ENCODE measurements around the gene MPST.

The MPST gene

DNA sequence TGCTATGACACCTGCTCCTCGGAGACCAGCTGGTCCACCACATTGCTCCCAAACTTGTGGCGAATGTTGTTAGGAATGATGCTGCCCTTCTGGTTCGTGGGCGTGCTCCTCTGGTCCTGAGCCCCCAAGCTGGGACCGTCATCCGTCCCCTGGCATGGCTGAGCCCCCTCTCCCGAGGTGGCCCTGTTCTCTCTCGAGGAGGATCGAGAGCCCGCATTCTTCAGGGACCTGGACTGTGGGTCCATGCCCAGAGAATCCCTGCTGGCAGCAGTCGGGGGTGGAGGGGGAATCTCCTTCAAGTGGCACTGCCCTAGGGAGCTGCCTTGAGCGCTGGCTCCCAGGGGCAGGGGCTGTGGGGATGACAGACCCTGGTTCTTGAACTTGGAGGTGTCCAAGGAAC lies 17.7 kb upstream of the MPST start:
- H3K9ac ChIP-seq (ENCODE audit: low read depth, low read length, poor library complexity, severe bottlenecking), result no peak overlapping the region
- H3K4me2 ChIP-seq (ENCODE audit: low read depth, low read length, poor library complexity, severe bottlenecking), result no peak overlapping the region
- no peaks in the 10 kb centered on the region for H3K9me3 ChIP-seq (ENCODE audit: insufficient read depth, low read depth, low read length)
- TF ChIP-seq, protein P1, sequence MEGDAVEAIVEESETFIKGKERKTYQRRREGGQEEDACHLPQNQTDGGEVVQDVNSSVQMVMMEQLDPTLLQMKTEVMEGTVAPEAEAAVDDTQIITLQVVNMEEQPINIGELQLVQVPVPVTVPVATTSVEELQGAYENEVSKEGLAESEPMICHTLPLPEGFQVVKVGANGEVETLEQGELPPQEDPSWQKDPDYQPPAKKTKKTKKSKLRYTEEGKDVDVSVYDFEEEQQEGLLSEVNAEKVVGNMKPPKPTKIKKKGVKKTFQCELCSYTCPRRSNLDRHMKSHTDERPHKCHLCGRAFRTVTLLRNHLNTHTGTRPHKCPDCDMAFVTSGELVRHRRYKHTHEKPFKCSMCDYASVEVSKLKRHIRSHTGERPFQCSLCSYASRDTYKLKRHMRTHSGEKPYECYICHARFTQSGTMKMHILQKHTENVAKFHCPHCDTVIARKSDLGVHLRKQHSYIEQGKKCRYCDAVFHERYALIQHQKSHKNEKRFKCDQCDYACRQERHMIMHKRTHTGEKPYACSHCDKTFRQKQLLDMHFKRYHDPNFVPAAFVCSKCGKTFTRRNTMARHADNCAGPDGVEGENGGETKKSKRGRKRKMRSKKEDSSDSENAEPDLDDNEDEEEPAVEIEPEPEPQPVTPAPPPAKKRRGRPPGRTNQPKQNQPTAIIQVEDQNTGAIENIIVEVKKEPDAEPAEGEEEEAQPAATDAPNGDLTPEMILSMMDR (conservative IDR thresholded peaks at IDR 0.05; ENCODE audit: low read length), result no peak
- TF ChIP-seq EZH2phosphoT487 (IDR thresholded peaks at IDR 0.05; ENCODE audit: borderline replicate concordance), result no peak
- H3F3A ChIP-seq (ENCODE audit: low read depth), result no peaks in the 10 kb centered on the region
- no peak overlapping the region for H3K4me3 ChIP-seq (ENCODE audit: low read length, poor library complexity, severe bottlenecking)
- H4K20me1 ChIP-seq (ENCODE audit: insufficient read depth, low read length, poor library complexity, severe bottlenecking), result no peaks in the 10 kb centered on the region
- no peaks in the 10 kb centered on the region for H3K9me2 ChIP-seq (replicated peaks; ENCODE audit: low read depth, low read length)
- H3K27me3 ChIP-seq (ENCODE audit: insufficient read depth, low read length, poor library complexity, severe bottlenecking), result no peaks in the 10 kb centered on the region
- H3K79me2 ChIP-seq (ENCODE audit: insufficient read depth, low read length), result no peaks in the 10 kb centered on the region
- H3K36me3 ChIP-seq (ENCODE audit: insufficient read depth, low read length), result no peaks in the 10 kb centered on the region
- no peak overlapping the region for H2AFZ ChIP-seq (ENCODE audit: low read length)
- H3K4me1 ChIP-seq (ENCODE audit: insufficient read depth, low read length, poor library complexity, severe bottlenecking), result no peaks in the 10 kb centered on the region

DNA sequence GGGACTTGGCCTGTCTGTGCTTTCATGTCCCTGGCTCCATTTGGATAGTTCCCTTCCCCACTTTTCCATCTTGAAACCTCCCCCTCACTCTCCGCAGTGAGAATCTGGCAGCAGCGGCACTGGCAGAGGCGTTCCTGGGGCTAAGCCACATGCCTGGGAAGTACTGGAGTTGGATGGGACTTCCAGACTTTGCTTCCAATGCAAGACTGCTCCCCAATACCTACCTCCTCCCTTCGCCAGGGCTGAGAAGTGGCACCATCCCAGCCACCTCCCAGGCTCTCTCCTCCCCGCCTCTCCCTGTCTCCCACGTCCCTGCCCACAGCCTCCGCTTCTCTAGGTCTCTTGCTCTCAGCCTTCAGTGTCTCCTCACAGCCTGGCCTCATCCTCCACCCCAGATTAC lies 16.9 kb upstream of the MPST start:
- Histone ChIP-seq H2AFZ (ENCODE audit: low read length) (no peak overlapping the region), H3K9me2 (replicated peaks; ENCODE audit: low read depth, low read length) (no peaks in the 10 kb centered on the region), H3K9ac (ENCODE audit: low read depth, low read length, poor library complexity, severe bottlenecking) (no peak overlapping the region), H4K20me1 (ENCODE audit: insufficient read depth, low read length, poor library complexity, severe bottlenecking) (no peaks in the 10 kb centered on the region), H3K9me3 (ENCODE audit: insufficient read depth, low read depth, low read length) (no peaks in the 10 kb centered on the region), H3F3A (ENCODE audit: low read depth) (no peaks in the 10 kb centered on the region), H3K4me2 (ENCODE audit: low read depth, low read length, poor library complexity, severe bottlenecking) (no peak overlapping the region), H3K4me3 (ENCODE audit: low read length, poor library complexity, severe bottlenecking) (no peak overlapping the region), H3K27me3 (ENCODE audit: insufficient read depth, low read length, poor library complexity, severe bottlenecking) (no peaks in the 10 kb centered on the region), H3K36me3 (ENCODE audit: insufficient read depth, low read length) (no peaks in the 10 kb centered on the region), H3K4me1 (ENCODE audit: insufficient read depth, low read length, poor library complexity, severe bottlenecking) (peaks cover 7% of the 10 kb centered on the region), H3K79me2 (ENCODE audit: insufficient read depth, low read length) (no peaks in the 10 kb centered on the region)
- no peak for TF ChIP-seq EZH2phosphoT487 (IDR thresholded peaks at IDR 0.05; ENCODE audit: borderline replicate concordance)
- TF ChIP-seq, protein P1 (conservative IDR thresholded peaks at IDR 0.05; ENCODE audit: low read length), result no peak

DNA sequence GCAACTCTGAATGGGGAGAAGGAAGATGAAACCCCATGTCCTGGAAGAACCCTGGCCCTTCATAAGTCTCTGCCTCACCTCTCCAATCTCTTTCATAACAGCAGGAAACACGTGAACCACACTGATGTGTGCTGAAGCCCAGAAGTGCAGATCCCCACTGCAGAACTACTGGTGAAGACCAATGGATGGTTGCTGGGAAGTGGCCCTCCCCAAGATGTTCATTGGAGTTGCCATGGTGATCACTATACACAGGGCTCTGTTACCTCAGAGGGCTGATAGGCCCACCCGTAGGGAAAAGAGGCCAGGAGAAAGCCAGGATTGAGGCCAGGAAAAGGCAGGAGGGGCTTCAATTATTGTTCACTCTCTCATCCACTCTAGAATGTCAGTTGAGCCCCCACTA lies 11.9 kb upstream of the MPST start:
- Histone ChIP-seq H3K36me3 (ENCODE audit: insufficient read depth, low read length) (no peaks in the 10 kb centered on the region), H3K4me2 (ENCODE audit: low read depth, low read length, poor library complexity, severe bottlenecking) (peak overlapping the region; percentile 33), H3K4me3 (ENCODE audit: low read length, poor library complexity, severe bottlenecking) (no peak overlapping the region), H2AFZ (ENCODE audit: low read length) (no peak overlapping the region), H3K27me3 (ENCODE audit: insufficient read depth, low read length, poor library complexity, severe bottlenecking) (no peaks in the 10 kb centered on the region), H3K9me3 (ENCODE audit: insufficient read depth, low read depth, low read length) (no peaks in the 10 kb centered on the region), H3K9ac (ENCODE audit: low read depth, low read length, poor library complexity, severe bottlenecking) (no peak overlapping the region), H4K20me1 (ENCODE audit: insufficient read depth, low read length, poor library complexity, severe bottlenecking) (no peaks in the 10 kb centered on the region), H3K9me2 (replicated peaks; ENCODE audit: low read depth, low read length) (no peaks in the 10 kb centered on the region), H3K4me1 (ENCODE audit: insufficient read depth, low read length, poor library complexity, severe bottlenecking) (peaks cover 20% of the 10 kb centered on the region), H3K79me2 (ENCODE audit: insufficient read depth, low read length) (no peaks in the 10 kb centered on the region), H3F3A (ENCODE audit: low read depth) (no peaks in the 10 kb centered on the region)
- TF ChIP-seq, protein P1 (conservative IDR thresholded peaks at IDR 0.05; ENCODE audit: low read length), result no peak
- TF ChIP-seq EZH2phosphoT487 (IDR thresholded peaks at IDR 0.05; ENCODE audit: borderline replicate concordance), result no peak

All from Loucy (cell line).